Lower lobe of right lung (tissue), 2 donors: ENCODE results near the gene SPCS1. TPM values are rescaled to one million over a fixed set of nuclear protein-coding genes. Genes with fewer than 3 reads are reported as not detected.
A peak's percentile ranks its signal among the peaks of the same experiment; 100 is the strongest.

Experiments used
- ATAC-seq, 2 donors: fragments of 200-7000 bp; cut with Tn5 transposase; one replicate each; pipeline ENCODE4 v1.9.1; 2020 to 2022; ENCODE audit warnings: mild to moderate bottlenecking in 2 of 2, moderate library complexity in 2 of 2
- DNase-seq: peaks from one replicate; pipeline ENCODE4 v3.0.0-alpha.2; 2020
- H3K27ac ChIP-seq: fragments of 200-600 bp; one replicate; pipeline ENCODE4 v1.8.0; 2022
- H3K27me3 ChIP-seq: fragments of 200-600 bp; one replicate; pipeline ENCODE4 v1.8.0; 2022; ENCODE audit warnings: low read depth
- H3K36me3 ChIP-seq: fragments of 200-600 bp; one replicate; pipeline ENCODE4 v1.8.0; 2022; ENCODE audit warnings: mild to moderate bottlenecking
- H3K4me1 ChIP-seq: fragments of 200-600 bp; one replicate; pipeline ENCODE4 v1.8.0; 2022
- H3K4me3 ChIP-seq: fragments of 200-600 bp; one replicate; pipeline ENCODE4 v1.8.0; 2022; ENCODE audit warnings: mild to moderate bottlenecking
- H3K9me3 ChIP-seq: fragments of 200-600 bp; one replicate; pipeline ENCODE4 v1.8.0; 2022
- intact Hi-C: fragments of 100-400 bp; cut with DNase I; formaldehyde crosslinking; loops from one replicate; pipeline ENCODE4 v1.11.0; 2022
- total RNA-seq: library from RNA; stranded (reverse); fragmentation: NEBNext Ultra II Directional; extraction: Animal tissue kit (Norgen Biotek cat#: 25700); gene quantifications from one replicate; pipeline ENCODE4 v1.2.1, GENCODE V29; 2021
- TF ChIP-seq, protein P1 (sequence below): fragments of 200-600 bp; IDR thresholded peaks from one replicate; pipeline ENCODE4 v1.8.0; 2022; ENCODE audit warnings: antibody characterized with exemption, mild to moderate bottlenecking
- donor health status: DM: no; HTN: yes; CAD: no; lungs with severe emphysema.

Gene SPCS1
- total RNA-seq, 1 donor from 2014 or later, result 74.6 TPM

DNA sequence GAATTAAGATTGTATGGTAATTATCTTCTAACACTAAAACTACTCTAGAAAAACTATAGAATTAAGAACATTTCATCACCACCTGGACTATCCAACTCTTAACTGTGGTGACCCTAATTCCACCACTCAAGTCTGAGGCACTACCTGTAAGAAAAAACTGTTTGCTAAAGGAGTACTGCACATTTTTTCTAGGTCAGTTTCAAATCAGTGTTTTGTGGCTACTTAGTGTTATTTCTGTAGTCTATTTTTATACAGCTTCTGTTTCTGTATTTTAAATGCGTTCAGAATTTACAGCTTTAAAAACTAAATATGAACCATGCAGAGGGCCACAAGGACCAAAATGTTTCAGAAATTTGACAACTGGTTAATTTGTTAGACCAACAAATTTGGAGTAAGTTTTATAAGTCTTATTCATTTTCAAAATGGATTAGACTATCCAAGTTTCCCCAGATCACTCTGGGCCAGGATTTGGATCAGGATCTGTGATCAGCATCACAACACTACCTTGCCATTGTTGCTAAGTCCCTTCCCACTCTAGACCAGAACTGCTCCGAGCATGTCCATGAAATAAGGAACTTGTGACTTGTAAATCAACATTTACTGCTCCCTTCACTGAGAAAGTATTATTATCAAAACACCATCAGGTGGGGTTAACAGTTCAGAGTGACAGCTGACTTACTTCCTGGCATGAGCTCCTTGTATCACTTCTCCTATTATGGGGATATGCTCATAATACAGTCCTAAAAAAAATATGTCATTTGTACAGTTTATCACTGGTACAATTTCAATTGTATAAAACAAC is 8.9 kb upstream of the SPCS1 start:
- Histone ChIP-seq H3K9me3 (no peaks in the 10 kb centered on the region), H3K36me3 (peaks cover 80% of the 10 kb centered on the region), H3K4me1 (no peaks in the 10 kb centered on the region), H3K4me3 (no peak overlapping the region), H3K27me3 (no peaks in the 10 kb centered on the region), H3K27ac (no peak overlapping the region)
- TF ChIP-seq, protein P1, sequence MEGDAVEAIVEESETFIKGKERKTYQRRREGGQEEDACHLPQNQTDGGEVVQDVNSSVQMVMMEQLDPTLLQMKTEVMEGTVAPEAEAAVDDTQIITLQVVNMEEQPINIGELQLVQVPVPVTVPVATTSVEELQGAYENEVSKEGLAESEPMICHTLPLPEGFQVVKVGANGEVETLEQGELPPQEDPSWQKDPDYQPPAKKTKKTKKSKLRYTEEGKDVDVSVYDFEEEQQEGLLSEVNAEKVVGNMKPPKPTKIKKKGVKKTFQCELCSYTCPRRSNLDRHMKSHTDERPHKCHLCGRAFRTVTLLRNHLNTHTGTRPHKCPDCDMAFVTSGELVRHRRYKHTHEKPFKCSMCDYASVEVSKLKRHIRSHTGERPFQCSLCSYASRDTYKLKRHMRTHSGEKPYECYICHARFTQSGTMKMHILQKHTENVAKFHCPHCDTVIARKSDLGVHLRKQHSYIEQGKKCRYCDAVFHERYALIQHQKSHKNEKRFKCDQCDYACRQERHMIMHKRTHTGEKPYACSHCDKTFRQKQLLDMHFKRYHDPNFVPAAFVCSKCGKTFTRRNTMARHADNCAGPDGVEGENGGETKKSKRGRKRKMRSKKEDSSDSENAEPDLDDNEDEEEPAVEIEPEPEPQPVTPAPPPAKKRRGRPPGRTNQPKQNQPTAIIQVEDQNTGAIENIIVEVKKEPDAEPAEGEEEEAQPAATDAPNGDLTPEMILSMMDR, result no peak
- intact Hi-C loops, result no loop called here
- DNase-seq (no peak), ATAC-seq (no peak)

DNA sequence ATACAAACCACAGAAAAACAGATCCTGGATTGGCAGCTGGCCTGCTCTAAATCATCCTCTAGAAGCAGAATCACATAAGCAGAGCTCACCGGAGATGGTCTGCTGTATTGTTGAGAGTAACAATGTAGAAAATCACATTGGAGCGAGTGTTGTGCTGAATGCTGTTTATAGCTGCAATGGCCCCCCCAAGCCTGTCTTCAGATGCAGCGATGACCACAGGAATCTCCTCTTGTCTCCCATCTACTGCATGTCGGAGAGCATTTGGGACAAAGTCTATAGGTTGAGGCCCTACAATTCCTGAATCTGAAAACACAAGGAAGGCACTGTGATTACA is 8.3 kb upstream of the SPCS1 start:
- TF ChIP-seq, protein P1, result no peak
- ATAC-seq, result no peak

DNA sequence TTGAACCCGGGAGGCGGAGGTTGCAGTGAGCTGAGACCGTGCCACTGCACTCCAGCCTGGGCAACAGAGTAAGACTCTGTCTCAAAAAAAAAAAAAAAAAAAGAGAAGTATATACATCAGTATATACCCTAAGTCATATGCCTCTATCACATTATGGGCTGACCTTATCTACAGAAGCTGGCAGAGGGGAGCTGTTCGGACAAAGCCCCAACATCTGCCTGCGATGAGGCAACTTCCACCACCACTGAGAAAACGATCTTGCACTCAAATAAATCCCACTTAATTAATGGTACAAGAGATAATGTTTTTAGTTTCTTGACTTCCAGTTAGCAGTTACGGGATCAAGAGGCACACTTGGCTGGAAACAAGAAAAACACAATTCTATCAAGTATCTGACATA is 2.6 kb upstream of the SPCS1 start:
- intact Hi-C loops, result no loop called here
- Histone ChIP-seq H3K4me3 (no peak overlapping the region), H3K27ac (no peak overlapping the region), H3K27me3 (no peaks in the 10 kb centered on the region), H3K36me3 (peaks cover 28% of the 10 kb centered on the region), H3K9me3 (no peaks in the 10 kb centered on the region), H3K4me1 (peaks cover 29% of the 10 kb centered on the region)
- DNase-seq (no peak), ATAC-seq (no peak)
- TF ChIP-seq, protein P1, result no peak

More for the DNA sequence above, 8.3 kb upstream of the SPCS1 start:
- no peaks in the 10 kb centered on the region for H3K4me1 ChIP-seq
- DNase-seq, result no peak
- no peaks in the 10 kb centered on the region for H3K9me3 ChIP-seq
- no peak overlapping the region for H3K4me3 ChIP-seq
- no peak overlapping the region for H3K27ac ChIP-seq
- H3K36me3 ChIP-seq, result peaks cover 74% of the 10 kb centered on the region
- no peaks in the 10 kb centered on the region for H3K27me3 ChIP-seq
- intact Hi-C loops, result no loop called here

DNA sequence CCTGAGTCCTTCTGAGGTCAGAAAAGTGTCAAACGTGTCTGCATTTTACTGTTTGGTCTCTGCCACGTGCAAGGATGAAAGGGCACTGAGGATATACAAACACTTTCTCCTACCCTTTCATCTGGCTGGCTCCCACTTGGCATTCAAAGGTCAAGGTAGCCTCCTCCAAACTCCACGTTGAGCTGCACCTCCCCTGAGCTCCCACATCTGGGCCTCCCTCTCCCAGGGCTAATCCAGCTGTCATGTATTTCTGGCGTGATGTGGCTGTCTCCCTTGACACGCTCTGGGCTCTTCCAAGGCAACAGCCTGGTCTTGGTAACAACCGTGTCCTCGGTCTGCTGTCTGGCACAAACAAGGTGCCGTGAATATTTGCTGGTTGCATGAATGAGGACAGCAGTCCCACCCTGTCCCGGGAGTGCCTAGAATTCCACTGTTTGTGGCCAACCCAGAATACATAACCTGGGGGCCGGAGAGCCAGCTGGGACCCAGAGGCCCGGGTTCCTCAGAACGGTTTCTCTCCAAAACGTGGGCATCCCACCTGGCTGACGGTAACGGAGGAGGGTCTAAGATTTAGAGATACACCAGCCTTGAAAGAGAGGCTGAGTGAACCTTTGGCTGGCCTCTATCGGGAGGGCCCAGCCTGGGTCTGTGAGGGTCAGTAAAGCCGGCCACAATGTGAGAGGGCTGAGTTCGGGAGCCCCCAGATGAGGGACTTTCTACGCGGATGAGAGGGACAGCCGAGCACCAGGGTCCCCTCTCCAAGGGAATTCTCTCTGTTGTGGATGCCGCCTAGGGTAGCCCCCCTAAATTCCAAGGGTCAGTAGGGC is 1.1 kb upstream of the SPCS1 start:
- no peaks in the 10 kb centered on the region for H3K27me3 ChIP-seq
- H3K4me1 ChIP-seq, result peaks cover 29% of the 10 kb centered on the region
- peak; percentile 21 to 35 for ATAC-seq
- no peak for DNase-seq
- intact Hi-C loops, result no loop called here
- peak overlapping the region; percentile 86 for H3K27ac ChIP-seq
- H3K9me3 ChIP-seq, result no peaks in the 10 kb centered on the region
- TF ChIP-seq, protein P1, result no peak
- peak overlapping the region; percentile 80 for H3K4me3 ChIP-seq
- H3K36me3 ChIP-seq, result peaks cover 21% of the 10 kb centered on the region

DNA sequence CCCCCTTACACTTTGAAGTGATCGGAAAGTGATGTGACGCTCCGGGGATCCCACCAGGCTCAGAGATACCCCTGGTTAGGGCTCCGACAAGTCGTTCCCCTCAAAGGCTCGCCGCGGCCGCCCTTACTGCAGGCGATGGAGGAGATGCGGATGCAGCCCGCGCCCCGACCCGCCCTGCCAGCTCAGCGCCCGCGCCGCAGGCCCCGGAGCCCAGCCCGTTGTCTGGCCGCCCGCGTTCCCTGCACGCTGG is 543 bp upstream of the SPCS1 start:
- TF ChIP-seq, protein P1, result no peak
- Histone ChIP-seq H3K27me3 (no peaks in the 10 kb centered on the region), H3K4me1 (peaks cover 29% of the 10 kb centered on the region), H3K4me3 (peak overlapping the region; percentile 80), H3K27ac (peak overlapping the region; percentile 86), H3K9me3 (no peaks in the 10 kb centered on the region), H3K36me3 (peaks cover 18% of the 10 kb centered on the region)
- no peak for DNase-seq
- intact Hi-C loops, result no loop called here
- no peak for ATAC-seq
